HCT116 (cell line): ENCODE measurements around the gene P2RY12.

ENCODE experiments used
- CEBPB ChIP-seq: IDR thresholded peaks from 2 replicates; pipeline ENCODE4 v1.6.1; 2012; ENCODE audit warnings: low read depth
- EZH2 ChIP-seq: fragments of 200-600 bp; sonication (generic); IDR thresholded peaks from 2 replicates; pipeline ENCODE4 v1.6.1; 2017; ENCODE audit warnings: antibody characterized with exemption, mixed run types
- POLR2A ChIP-seq: IDR thresholded peaks from 2 replicates; pipeline ENCODE4 v1.7.0; 2011; ENCODE audit warnings: borderline replicate concordance; ENCODE audit not compliant: insufficient read depth, insufficient read length; ENCODE audit errors: extremely low read depth
- POLR2AphosphoS5 ChIP-seq: IDR thresholded peaks from 2 replicates; pipeline ENCODE4 v1.6.1; 2011; ENCODE audit warnings: mild to moderate bottlenecking, low read depth, low read length, moderate library complexity
- RAD21 ChIP-seq: IDR thresholded peaks from 2 replicates; pipeline ENCODE4 v1.6.1; 2012; ENCODE audit warnings: low read depth, mild to moderate bottlenecking
- YY1 ChIP-seq: IDR thresholded peaks from 2 replicates; pipeline ENCODE4 v1.6.1; 2011; ENCODE audit warnings: low read length, low read depth, moderate library complexity, mild to moderate bottlenecking; ENCODE audit not compliant: insufficient replicate concordance; ENCODE audit errors: extremely low read depth
- ZNF274 ChIP-seq: fragments of 200-500 bp; sonication (Bioruptor generic); IDR thresholded peaks from 2 replicates; pipeline ENCODE4 v1.6.1; 2014; ENCODE audit warnings: mild to moderate bottlenecking, low read depth, low read length, inconsistent platforms
- TF ChIP-seq, protein P1 (sequence below), 3 experiments: fragments of 200-600 bp in 1 of 3; sonication (generic) in 1 of 3; IDR thresholded peaks in 2 of 3; conservative IDR thresholded peaks in 1 of 3; 2 replicates each; pipeline ENCODE4 v1.5.1; 2012 to 2017; ENCODE audit warnings: low read depth in 2 of 3, low read length in 2 of 3, antibody characterized with exemption in 1 of 3, borderline replicate concordance in 1 of 3, control low read depth in 1 of 3, mild to moderate bottlenecking in 1 of 3, mixed read lengths in 1 of 3, mixed run types in 1 of 3, moderate library complexity in 1 of 3; ENCODE audit not compliant: insufficient read depth in 1 of 3
- TF ChIP-seq, protein P2 (sequence below): IDR thresholded peaks from 2 replicates; pipeline ENCODE4 v1.6.1; 2012; ENCODE audit warnings: low read depth
- TF ChIP-seq, protein P3 (sequence below): IDR thresholded peaks from 2 replicates; pipeline ENCODE4 v1.6.1; 2012

DNA sequence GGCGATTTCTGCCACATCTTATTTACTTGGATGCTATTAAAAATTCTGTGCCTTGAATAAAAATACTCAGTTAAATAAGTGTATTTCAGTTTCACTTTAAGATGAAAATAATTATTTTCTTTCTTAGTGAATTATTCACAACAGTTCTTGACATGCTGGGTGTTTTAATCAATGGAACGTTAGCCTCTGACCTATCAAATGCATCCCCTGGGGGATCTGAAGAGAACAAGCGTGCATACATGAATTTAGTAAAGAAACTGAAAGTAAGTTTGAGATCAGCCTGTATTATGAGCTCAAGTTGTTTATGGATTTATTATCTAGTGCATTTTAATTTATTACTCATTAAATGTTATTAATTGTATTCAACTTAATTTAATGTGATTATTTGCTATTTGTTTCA lies 597 bp downstream of the P2RY12 start:
- TF ChIP-seq, protein P1, sequence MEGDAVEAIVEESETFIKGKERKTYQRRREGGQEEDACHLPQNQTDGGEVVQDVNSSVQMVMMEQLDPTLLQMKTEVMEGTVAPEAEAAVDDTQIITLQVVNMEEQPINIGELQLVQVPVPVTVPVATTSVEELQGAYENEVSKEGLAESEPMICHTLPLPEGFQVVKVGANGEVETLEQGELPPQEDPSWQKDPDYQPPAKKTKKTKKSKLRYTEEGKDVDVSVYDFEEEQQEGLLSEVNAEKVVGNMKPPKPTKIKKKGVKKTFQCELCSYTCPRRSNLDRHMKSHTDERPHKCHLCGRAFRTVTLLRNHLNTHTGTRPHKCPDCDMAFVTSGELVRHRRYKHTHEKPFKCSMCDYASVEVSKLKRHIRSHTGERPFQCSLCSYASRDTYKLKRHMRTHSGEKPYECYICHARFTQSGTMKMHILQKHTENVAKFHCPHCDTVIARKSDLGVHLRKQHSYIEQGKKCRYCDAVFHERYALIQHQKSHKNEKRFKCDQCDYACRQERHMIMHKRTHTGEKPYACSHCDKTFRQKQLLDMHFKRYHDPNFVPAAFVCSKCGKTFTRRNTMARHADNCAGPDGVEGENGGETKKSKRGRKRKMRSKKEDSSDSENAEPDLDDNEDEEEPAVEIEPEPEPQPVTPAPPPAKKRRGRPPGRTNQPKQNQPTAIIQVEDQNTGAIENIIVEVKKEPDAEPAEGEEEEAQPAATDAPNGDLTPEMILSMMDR (IDR thresholded peaks at IDR 0.05 in 2 of 3, conservative IDR thresholded peaks at IDR 0.05 in 1 of 3; ENCODE audit: borderline replicate concordance in 1 of 3, insufficient read depth in 1 of 3, low read depth in 2 of 3, low read length in 2 of 3): no peak
- TF ChIP-seq YY1: no peak
- no peak for TF ChIP-seq POLR2A
- no peak for TF ChIP-seq ZNF274
- TF ChIP-seq CEBPB: no peak
- no peak for TF ChIP-seq EZH2
- TF ChIP-seq POLR2AphosphoS5: no peak
- TF ChIP-seq, protein P2, sequence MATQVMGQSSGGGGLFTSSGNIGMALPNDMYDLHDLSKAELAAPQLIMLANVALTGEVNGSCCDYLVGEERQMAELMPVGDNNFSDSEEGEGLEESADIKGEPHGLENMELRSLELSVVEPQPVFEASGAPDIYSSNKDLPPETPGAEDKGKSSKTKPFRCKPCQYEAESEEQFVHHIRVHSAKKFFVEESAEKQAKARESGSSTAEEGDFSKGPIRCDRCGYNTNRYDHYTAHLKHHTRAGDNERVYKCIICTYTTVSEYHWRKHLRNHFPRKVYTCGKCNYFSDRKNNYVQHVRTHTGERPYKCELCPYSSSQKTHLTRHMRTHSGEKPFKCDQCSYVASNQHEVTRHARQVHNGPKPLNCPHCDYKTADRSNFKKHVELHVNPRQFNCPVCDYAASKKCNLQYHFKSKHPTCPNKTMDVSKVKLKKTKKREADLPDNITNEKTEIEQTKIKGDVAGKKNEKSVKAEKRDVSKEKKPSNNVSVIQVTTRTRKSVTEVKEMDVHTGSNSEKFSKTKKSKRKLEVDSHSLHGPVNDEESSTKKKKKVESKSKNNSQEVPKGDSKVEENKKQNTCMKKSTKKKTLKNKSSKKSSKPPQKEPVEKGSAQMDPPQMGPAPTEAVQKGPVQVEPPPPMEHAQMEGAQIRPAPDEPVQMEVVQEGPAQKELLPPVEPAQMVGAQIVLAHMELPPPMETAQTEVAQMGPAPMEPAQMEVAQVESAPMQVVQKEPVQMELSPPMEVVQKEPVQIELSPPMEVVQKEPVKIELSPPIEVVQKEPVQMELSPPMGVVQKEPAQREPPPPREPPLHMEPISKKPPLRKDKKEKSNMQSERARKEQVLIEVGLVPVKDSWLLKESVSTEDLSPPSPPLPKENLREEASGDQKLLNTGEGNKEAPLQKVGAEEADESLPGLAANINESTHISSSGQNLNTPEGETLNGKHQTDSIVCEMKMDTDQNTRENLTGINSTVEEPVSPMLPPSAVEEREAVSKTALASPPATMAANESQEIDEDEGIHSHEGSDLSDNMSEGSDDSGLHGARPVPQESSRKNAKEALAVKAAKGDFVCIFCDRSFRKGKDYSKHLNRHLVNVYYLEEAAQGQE: no peak
- TF ChIP-seq, protein P3, sequence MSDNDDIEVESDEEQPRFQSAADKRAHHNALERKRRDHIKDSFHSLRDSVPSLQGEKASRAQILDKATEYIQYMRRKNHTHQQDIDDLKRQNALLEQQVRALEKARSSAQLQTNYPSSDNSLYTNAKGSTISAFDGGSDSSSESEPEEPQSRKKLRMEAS: no peak
- no peak for TF ChIP-seq RAD21
